Measurements from ENCODE around the gene KCNK4.
A peak's percentile ranks its signal among the peaks of the same experiment; 100 is the strongest.
"Not testable (repeated sequence)": the region's sequence is repeated elsewhere in the genome, so short reads cannot be mapped to it uniquely, and the experiment has no call there.

The KCNK4 gene

GRCh38 chr11:64291262-64291751, at the start of gene KCNK4:
Gene KCNK4, plus strand, starts transcription at chr11:64291302. Its CDS starts 1,717 bp downstream, at chr11:64293019.
- DNase-seq (ENCODE audit: low spot score) = no peak

GRCh38 chr11:64241491-64242374, 49.4 kb upstream of the KCNK4 start:
- no peak for DNase-seq (ENCODE audit: low spot score)

GRCh38 chr11:64243236-64243854, 47.8 kb upstream of the KCNK4 start:
- no peak for DNase-seq (ENCODE audit: low spot score)

- DNase-seq (ENCODE audit: low spot score) = no peak
Measured at GRCh38 chr11:64244107-64244506, 47.0 kb upstream of the KCNK4 start.

- no peak for DNase-seq (ENCODE audit: low spot score)
Measured at GRCh38 chr11:64244966-64245365, 46.1 kb upstream of the KCNK4 start.

GRCh38 chr11:64245401-64245796, 45.7 kb upstream of the KCNK4 start:
- DNase-seq (ENCODE audit: low spot score) = peak; percentile 52

- DNase-seq (ENCODE audit: low spot score) = peak; percentile 80
Measured at GRCh38 chr11:64245797-64246620, 45.1 kb upstream of the KCNK4 start.

GRCh38 chr11:64246621-64246870, 44.6 kb upstream of the KCNK4 start:
- not testable (repeated sequence) for DNase-seq (ENCODE audit: low spot score)

- peak; percentile 77 for DNase-seq (ENCODE audit: low spot score)
Measured at GRCh38 chr11:64246871-64247728, 44.0 kb upstream of the KCNK4 start, which contains the start of gene PPP1R14B. Gene PPP1R14B, minus strand, starts transcription at chr11:64246943. Its CDS starts 270 bp downstream, at chr11:64246673.

GRCh38 chr11:64247729-64248531, 43.2 kb upstream of the KCNK4 start:
- no peak for DNase-seq (ENCODE audit: low spot score)

GRCh38 chr11:64248578-64248977, 42.5 kb upstream of the KCNK4 start:
- no peak for DNase-seq (ENCODE audit: low spot score)

- no peak for DNase-seq (ENCODE audit: low spot score)
Measured at GRCh38 chr11:64249038-64249437, 42.1 kb upstream of the KCNK4 start.

- no peak for DNase-seq (ENCODE audit: low spot score)
Measured at GRCh38 chr11:64249563-64250414, 41.3 kb upstream of the KCNK4 start.

GRCh38 chr11:64250415-64251015, 40.6 kb upstream of the KCNK4 start:
- no peak for DNase-seq (ENCODE audit: low spot score)

GRCh38 chr11:64251016-64251752, 39.9 kb upstream of the KCNK4 start, which contains the start of gene PLCB3:
Gene PLCB3, plus strand, starts transcription at chr11:64251530. Its CDS starts 120 bp downstream, at chr11:64251650.
- DNase-seq (ENCODE audit: low spot score) = peak; percentile 55

- no peak for DNase-seq (ENCODE audit: low spot score)
Measured at GRCh38 chr11:64251753-64252002, 39.4 kb upstream of the KCNK4 start.

- DNase-seq (ENCODE audit: low spot score) = no peak
Measured at GRCh38 chr11:64252003-64252872, 38.9 kb upstream of the KCNK4 start.

- no peak for DNase-seq (ENCODE audit: low spot score)
Measured at GRCh38 chr11:64253043-64253442, 38.1 kb upstream of the KCNK4 start.
